Brain microvascular endothelial cell (primary cell): Measurements from ENCODE around the gene KRTAP2-3.

Experiments
- DNase-seq: peaks from one replicate; pipeline ENCODE4 v3.0.0-alpha.2; 2020
- H3K27ac ChIP-seq: fragments of 250-450 bp; sonication (Bioruptor Pico); 2 replicates; pipeline ENCODE4 v1.5.1; 2020; ENCODE audit warnings: mild to moderate bottlenecking, moderate library complexity
- H3K27me3 ChIP-seq: fragments of 250-450 bp; sonication (Bioruptor Pico); replicated peaks from 2 replicates; pipeline ENCODE4 v1.5.1; 2020; ENCODE audit warnings: mild to moderate bottlenecking
- H3K36me3 ChIP-seq: fragments of 250-450 bp; sonication (Bioruptor Pico); replicated peaks from 2 replicates; pipeline ENCODE4 v1.5.1; 2020; ENCODE audit warnings: mild to moderate bottlenecking
- H3K4me3 ChIP-seq: 2 replicates; pipeline ENCODE4 v1.5.1; 2011; ENCODE audit warnings: low read depth, mild to moderate bottlenecking, control low read depth, low read length, moderate library complexity
- CTCF ChIP-seq: IDR thresholded peaks from 2 replicates; pipeline ENCODE4 v1.5.1; 2011; ENCODE audit warnings: low read depth, mild to moderate bottlenecking, moderate library complexity, low read length, control low read depth, inconsistent platforms; ENCODE audit errors: missing control alignments
- in situ Hi-C: cut with HindIII; loops from 2 replicates; pipeline ENCODE4 v1.10.0; 2017; ENCODE audit warnings: low sequenced_read_pairs, low pct_ligation_motif_present

Gene KRTAP2-3

DNA sequence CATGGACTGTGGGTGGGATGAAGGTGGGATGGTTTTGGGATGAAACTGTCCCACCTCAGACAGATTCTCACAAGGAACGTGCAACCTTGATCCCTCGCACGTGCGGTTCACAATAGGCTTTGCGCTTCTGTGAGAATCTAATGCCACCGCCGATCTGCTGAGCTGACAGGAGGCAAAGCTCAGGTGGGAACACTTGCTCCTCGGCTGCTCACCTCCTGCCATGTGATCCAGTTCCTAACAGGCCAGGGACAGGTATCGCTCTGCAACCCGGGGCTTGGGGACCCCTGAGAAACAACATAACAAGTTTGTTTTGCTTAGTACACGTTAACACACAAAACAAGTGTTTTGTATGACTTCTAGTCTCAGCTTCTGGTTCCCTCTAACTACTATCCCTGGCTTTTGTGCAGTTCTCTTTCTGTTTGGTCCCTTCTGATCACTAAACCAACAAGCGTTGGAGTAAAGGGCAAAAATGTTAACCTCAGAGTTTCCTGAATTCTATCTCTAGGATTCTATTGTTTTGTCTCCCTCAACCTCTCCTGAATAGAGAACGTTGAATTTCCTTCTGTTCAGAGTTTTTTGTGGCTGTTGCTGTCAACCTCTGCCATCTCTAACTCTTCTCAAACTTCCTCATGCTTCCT, 43.2 kb downstream of the KRTAP2-3 start:
- no peak overlapping the region for H3K27ac ChIP-seq
- in situ Hi-C loops = no loop called here
- no peak for TF ChIP-seq CTCF
- DNase-seq = no peak
- no peaks in the 10 kb centered on the region for H3K36me3 ChIP-seq
- H3K4me3 ChIP-seq = no peak overlapping the region
- no peaks in the 10 kb centered on the region for H3K27me3 ChIP-seq

GRCh38 chr17:41015454-41015853, 44.5 kb downstream of the KRTAP2-3 start:
- no peaks in the 10 kb centered on the region for H3K36me3 ChIP-seq
- in situ Hi-C loops = no loop called here
- no peak overlapping the region for H3K27ac ChIP-seq
- H3K4me3 ChIP-seq = no peak overlapping the region
- no peaks in the 10 kb centered on the region for H3K27me3 ChIP-seq
- DNase-seq = no peak
- TF ChIP-seq CTCF = no peak

DNA sequence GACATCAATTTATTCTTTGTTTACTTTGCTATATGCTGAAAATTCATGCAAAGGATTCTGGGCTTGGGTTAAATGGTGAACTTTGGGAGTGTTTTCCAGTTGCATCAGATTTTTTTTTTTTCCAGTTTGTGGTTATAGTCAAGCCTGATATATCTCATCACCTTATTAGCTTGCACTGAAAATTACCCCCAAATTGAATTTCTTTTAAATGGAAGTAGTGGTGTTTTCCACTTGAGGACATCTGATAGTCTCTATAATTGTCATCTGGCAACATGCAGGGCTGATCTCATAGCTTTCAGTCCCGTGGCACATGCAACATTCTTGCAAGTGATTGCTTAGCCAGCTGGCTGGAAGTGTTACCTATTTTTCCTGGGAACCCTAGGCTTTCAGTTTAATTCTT, 46.3 kb downstream of the KRTAP2-3 start:
- H3K4me3 ChIP-seq = no peak overlapping the region
- in situ Hi-C loops = no loop called here
- TF ChIP-seq CTCF = no peak
- no peaks in the 10 kb centered on the region for H3K27me3 ChIP-seq
- no peak for DNase-seq
- H3K36me3 ChIP-seq = no peaks in the 10 kb centered on the region
- H3K27ac ChIP-seq = no peak overlapping the region

- no peak for TF ChIP-seq CTCF
- no peak overlapping the region for H3K27ac ChIP-seq
- H3K27me3 ChIP-seq = no peaks in the 10 kb centered on the region
- H3K4me3 ChIP-seq = no peak overlapping the region
- no peaks in the 10 kb centered on the region for H3K36me3 ChIP-seq
- no peak for DNase-seq
- in situ Hi-C loops = no loop called here
These were observed 46.7 kb downstream of the KRTAP2-3 start for GRCh38 chr17:41013181-41013580.

- no peak overlapping the region for H3K27ac ChIP-seq
- TF ChIP-seq CTCF = no peak
- no peak overlapping the region for H3K4me3 ChIP-seq
- H3K27me3 ChIP-seq = no peaks in the 10 kb centered on the region
- no peaks in the 10 kb centered on the region for H3K36me3 ChIP-seq
- in situ Hi-C loops = no loop called here
- DNase-seq = no peak
These were observed 47.4 kb downstream of the KRTAP2-3 start for GRCh38 chr17:41012326-41013120.
